GM12878 (cell line): ENCODE data around the gene CMTM1. TPM values are rescaled to one million over a fixed set of nuclear protein-coding genes. Genes with fewer than 3 reads are reported as not detected.

ENCODE experiments used
- ATAC-seq: fragments of 200-7000 bp; cut with Tn5 transposase; 3 replicates; pipeline ENCODE4 v1.9.1; 2020; ENCODE audit warnings: mild to moderate bottlenecking, moderate library complexity
- BruUV-seq: library from RNA; stranded (reverse); fragments of 400-500 nt; replicated peaks from 2 replicates; lab custom pipeline; 2021; lab: Mats Ljungman, UMichigan
- CTCF ChIA-PET: fragments of 300-600 bp; sonication (Branson Sonifier 250); formaldehyde crosslinking; extraction: SDS; loops from one replicate; lab custom pipeline; 2021; ENCODE audit warnings: inconsistent platforms; lab: Yijun Ruan, JAX
- POLR2A ChIA-PET: fragments of 350-600 bp; formaldehyde crosslinking; extraction: SDS; loops from one replicate; lab custom pipeline; 2021; ENCODE audit warnings: inconsistent platforms; lab: Charles Lee
- RAD21 ChIA-PET: fragments of 300-600 bp; sonication (Branson Sonifier 250); formaldehyde crosslinking; loops from one replicate; lab custom pipeline; 2023; ENCODE audit warnings: antibody characterized with exemption; ENCODE audit not compliant: unreplicated experiment; lab: Charles Lee
- SMC1A ChIA-PET: fragments of 300-600 bp; sonication (Branson Sonifier 250); formaldehyde crosslinking; loops from one replicate; lab custom pipeline; 2023; ENCODE audit not compliant: unreplicated experiment, uncharacterized antibody; lab: Charles Lee
- DNase-seq: peaks from one replicate; pipeline ENCODE4 v3.0.0-alpha.2; 2011; ENCODE audit warnings: low read depth, low spot score
- FAIRE-seq: peaks from 3 replicates; lab custom pipeline; 2011; peaks lifted over from hg19 to GRCh38; lab: Jason Lieb, UNC
- H2AFZ ChIP-seq: 2 replicates; pipeline ENCODE4 v1.6.0; 2011; ENCODE audit warnings: low read depth, low read length, control low read depth; ENCODE audit not compliant: control insufficient read depth
- H3K27ac ChIP-seq: 2 replicates; pipeline ENCODE4 v1.5.1; 2011; ENCODE audit warnings: control low read depth; ENCODE audit not compliant: control insufficient read depth, insufficient read depth
- H3K27me3 ChIP-seq, 2 experiments: replicated peaks in 1 of 2; 2 replicates each; pipeline versions ENCODE4 v1.6.0 to v1.6.1; 2011; ENCODE audit warnings: low read length in 1 of 2; ENCODE audit not compliant: control insufficient read depth in 2 of 2, insufficient read depth in 2 of 2
- H3K36me3 ChIP-seq, 2 experiments: 2 replicates each; pipeline ENCODE4 v1.5.1; 2011; ENCODE audit warnings: low read length in 1 of 2; ENCODE audit not compliant: control insufficient read depth in 2 of 2, insufficient read depth in 2 of 2
- H3K4me1 ChIP-seq: 2 replicates; pipeline ENCODE4 v1.6.1; 2011; ENCODE audit warnings: mild to moderate bottlenecking, low read length, moderate library complexity, mixed read lengths; ENCODE audit not compliant: control insufficient read depth, insufficient read depth
- H3K4me2 ChIP-seq: 2 replicates; pipeline ENCODE4 v1.6.0; 2011; ENCODE audit warnings: control low read depth; ENCODE audit not compliant: control insufficient read depth, insufficient read depth
- H3K4me3 ChIP-seq: fragments of 200-600 bp; sonication (generic); 2 replicates; pipeline ENCODE4 v1.5.1; 2016
- H3K79me2 ChIP-seq: 2 replicates; pipeline ENCODE4 v1.6.0; 2011; ENCODE audit warnings: low read length; ENCODE audit not compliant: control insufficient read depth, insufficient read depth
- H3K9ac ChIP-seq: 2 replicates; pipeline ENCODE4 v1.8.0; 2011; ENCODE audit warnings: low read length, control low read depth, mixed read lengths; ENCODE audit not compliant: control insufficient read depth, insufficient read depth
- H3K9me3 ChIP-seq: replicated peaks from 3 replicates; pipeline ENCODE4 v1.5.1; 2011; ENCODE audit warnings: mild to moderate bottlenecking, low read length; ENCODE audit not compliant: control insufficient read depth, insufficient read depth
- H4K20me1 ChIP-seq: 2 replicates; pipeline ENCODE4 v1.6.0; 2011; ENCODE audit not compliant: control insufficient read depth, insufficient read depth
- CUX1 ChIP-seq: IDR thresholded peaks from 2 replicates; pipeline ENCODE4 v1.6.1; 2012; ENCODE audit warnings: improper control_type of control experiment, low read depth, low read length; ENCODE audit not compliant: insufficient replicate concordance
- HDGF ChIP-seq: fragments of 450-650 bp; IDR thresholded peaks from 2 replicates; pipeline ENCODE4 v1.6.1; 2016; ENCODE audit warnings: antibody characterized with exemption
- WGBS: methylation state at CpG from one replicate; pipeline ENCODE4 v1.1.6; 2016; ENCODE audit warnings: low lambda C conversion rate; ENCODE audit not compliant: insufficient replicate concordance, insufficient coverage; ENCODE audit errors: missing lambda C conversion rate; 5-methylcytosine and 5-hydroxymethylcytosine counted together
- in situ Hi-C: fragments of 300-500 bp; cut with MboI; formaldehyde crosslinking; loops from 9 replicates; pipeline ENCODE4 v1.14.3; 2018; ENCODE audit warnings: mixed read lengths
- intact Hi-C: fragments of 100-400 bp; cut with micrococcal nuclease; formaldehyde crosslinking; loops from one replicate; pipeline ENCODE4 v1.14.2; 2022; ENCODE audit not compliant: unreplicated experiment
- polyA plus RNA-seq, 11 experiments: library from polyadenylated mRNA; depleted of rRNA in 4 of 11; unstranded in 6 of 11; stranded (reverse) in 5 of 11; fragments of >200 nt; fragmentation: Nextera tagmentation in 4 of 11; fragmentation: Illumina TruSeq in 1 of 11; extraction: Ambion mirVana in 4 of 11; extraction: Trizol in 1 of 11; gene quantifications; 1 replicate in 1 of 11; 2 replicates in 10 of 11; pipeline versions ENCODE4 v1.2.1 to v1.2.3, GENCODE V29; 2011 to 2016; ENCODE audit warnings: inconsistent platforms in 2 of 11, missing spikeins in 2 of 11, low read depth in 1 of 11
- total RNA-seq, 4 experiments: library from RNA; depleted of rRNA in 3 of 4; stranded (reverse); fragments of >200 nt in 3 of 4; fragmentation: Illumina TruSeq in 1 of 4; extraction: Trizol in 1 of 4; gene quantifications; 2 replicates each; pipeline versions ENCODE4 v1.2.1 to v1.2.3, GENCODE V29; 2013 to 2021

CMTM1 gene
- total and polyA plus RNA-seq, 10 of the 15 experiments (the other 5 are each of a cell fraction or from before 2014, with no cell fraction given), result 0.09 to 3.0 (median 1.4) TPM; not detected in 2

GRCh38 chr16:66622863-66623262, 56.6 kb downstream of the CMTM1 start:
- H3K4me1 ChIP-seq, result no peaks in the 10 kb centered on the region
- CTCF ChIA-PET, result interaction anchor here (0.5 to 1.6 kb wide), 4 partner anchors 28 to 216 kb away, joined by 3 to 4 read pairs (median 4); no protein-coding TSS in a partner anchor
- WGBS, result 24% methylated on average over 3 of the region's 3 CpGs
- ATAC-seq (no peak), DNase-seq (no peak), FAIRE-seq (no peak)
- no peak overlapping the region for H3K4me3 ChIP-seq
- H3K9ac ChIP-seq, result no peak overlapping the region
- H3K4me2 ChIP-seq, result no peak overlapping the region
- in situ Hi-C loops, result no loop called here
- intact Hi-C loops, result no loop called here
- H3K36me3 ChIP-seq, result no peaks in the 10 kb centered on the region
- H3K9me3 ChIP-seq, result no peaks in the 10 kb centered on the region
- H3K27me3 ChIP-seq, result peaks cover 0 to 4% of the 10 kb centered on the region in 2 experiments; a peak in 2 of 4 replicates
- RAD21 ChIA-PET, result no interaction called here
- TF ChIP-seq HDGF (no peak), CUX1 (no peak)
- BruUV-seq, result no TSS peak
- H3K79me2 ChIP-seq, result no peaks in the 10 kb centered on the region
- H4K20me1 ChIP-seq, result no peaks in the 10 kb centered on the region
- SMC1A ChIA-PET, result no interaction called here
- POLR2A ChIA-PET, result no interaction called here
- no peak overlapping the region for H2AFZ ChIP-seq
- no peak overlapping the region for H3K27ac ChIP-seq
